Stimulated activated CD8-positive, alpha-beta memory T cell treated with anti-CD3 and anti-CD28 coated beads, Interleukin-15, amount 100 ng/mL, for 24 hours (primary cell): Measurements from ENCODE around the gene ITGB2.

Source experiments
- DNase-seq: peaks from one replicate; pipeline ENCODE4 v3.0.0-alpha.2; 2020; ENCODE audit warnings: low read depth

The ITGB2 gene

GRCh38 chr21:44910229-44911067 lies 10.3 kb downstream of the ITGB2 start:
- no peak for DNase-seq

- DNase-seq = no peak
Observed at GRCh38 chr21:44909719-44910118, 11.0 kb downstream of the ITGB2 start.

GRCh38 chr21:44908908-44909307 lies 11.8 kb downstream of the ITGB2 start:
- no peak for DNase-seq

GRCh38 chr21:44907966-44908895 lies 12.5 kb downstream of the ITGB2 start:
- no peak for DNase-seq

- DNase-seq = no peak
Observed at GRCh38 chr21:44907225-44907965, 13.3 kb downstream of the ITGB2 start.

- no peak for DNase-seq
Observed at GRCh38 chr21:44905728-44906090, 15.0 kb downstream of the ITGB2 start.

- no peak for DNase-seq
Observed at GRCh38 chr21:44905016-44905727, 15.5 kb downstream of the ITGB2 start.

- DNase-seq = no peak
Observed at GRCh38 chr21:44904141-44904923, 16.4 kb downstream of the ITGB2 start.

GRCh38 chr21:44903689-44904088 lies 17.0 kb downstream of the ITGB2 start:
- DNase-seq = no peak

- no peak for DNase-seq
Observed at GRCh38 chr21:44903050-44903685, 17.5 kb downstream of the ITGB2 start.

- DNase-seq = no peak
Observed at GRCh38 chr21:44902268-44903049, 18.2 kb downstream of the ITGB2 start.

- DNase-seq = no peak
Observed at GRCh38 chr21:44901391-44902074, 19.2 kb downstream of the ITGB2 start.

- no peak for DNase-seq
Observed at GRCh38 chr21:44900559-44901251, 20.0 kb downstream of the ITGB2 start.

- no peak for DNase-seq
Observed at GRCh38 chr21:44899768-44900558, 20.7 kb downstream of the ITGB2 start.

GRCh38 chr21:44898851-44899767 lies 21.6 kb downstream of the ITGB2 start:
- DNase-seq = no peak

- no peak for DNase-seq
Observed at GRCh38 chr21:44898011-44898488, 22.6 kb downstream of the ITGB2 start.
